ENCODE measurements around the gene CD69.

The CD69 gene

DNA sequence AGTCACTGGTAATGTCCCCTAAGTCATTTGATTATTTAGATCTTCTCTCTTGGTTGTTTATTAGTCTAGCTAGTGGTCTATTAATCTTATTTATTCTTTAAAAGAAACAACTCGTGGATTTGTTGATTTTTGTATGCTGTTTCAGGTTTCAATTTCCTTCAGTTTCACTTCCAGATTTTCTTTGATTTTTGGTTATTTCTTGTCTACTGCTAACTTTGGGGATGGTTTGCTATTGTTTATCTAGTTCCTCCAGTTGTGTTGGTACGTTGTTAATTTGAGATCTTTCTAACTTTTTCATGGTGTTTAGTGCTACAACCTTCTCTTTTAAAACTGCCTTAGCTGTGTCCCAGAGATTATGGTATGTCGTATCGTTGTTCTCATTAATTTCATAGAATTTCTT is 18.5 kb upstream of the CD69 start:
- DNase-seq, result no peak

DNA sequence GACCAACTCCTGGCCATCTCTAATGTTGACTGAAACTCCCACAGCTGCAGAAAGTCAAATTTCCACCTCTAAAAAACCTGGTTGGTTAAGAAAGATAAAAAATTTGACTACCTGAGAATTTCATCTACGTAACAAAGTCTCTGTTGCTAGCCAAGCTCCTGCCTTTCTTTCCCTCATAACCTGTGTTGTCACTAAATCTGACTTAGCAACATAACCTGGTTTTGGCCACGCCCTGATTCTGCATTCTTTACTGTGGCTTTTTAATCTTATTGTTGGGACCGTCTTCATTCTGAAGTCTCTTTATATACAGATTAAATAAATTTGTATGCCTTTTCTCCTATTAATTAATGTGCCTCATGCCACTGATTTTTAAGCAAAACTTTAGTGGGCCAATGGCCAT is 16.1 kb upstream of the CD69 start:
- peak in 1 of 2 donors; percentile 29 for DNase-seq

DNA sequence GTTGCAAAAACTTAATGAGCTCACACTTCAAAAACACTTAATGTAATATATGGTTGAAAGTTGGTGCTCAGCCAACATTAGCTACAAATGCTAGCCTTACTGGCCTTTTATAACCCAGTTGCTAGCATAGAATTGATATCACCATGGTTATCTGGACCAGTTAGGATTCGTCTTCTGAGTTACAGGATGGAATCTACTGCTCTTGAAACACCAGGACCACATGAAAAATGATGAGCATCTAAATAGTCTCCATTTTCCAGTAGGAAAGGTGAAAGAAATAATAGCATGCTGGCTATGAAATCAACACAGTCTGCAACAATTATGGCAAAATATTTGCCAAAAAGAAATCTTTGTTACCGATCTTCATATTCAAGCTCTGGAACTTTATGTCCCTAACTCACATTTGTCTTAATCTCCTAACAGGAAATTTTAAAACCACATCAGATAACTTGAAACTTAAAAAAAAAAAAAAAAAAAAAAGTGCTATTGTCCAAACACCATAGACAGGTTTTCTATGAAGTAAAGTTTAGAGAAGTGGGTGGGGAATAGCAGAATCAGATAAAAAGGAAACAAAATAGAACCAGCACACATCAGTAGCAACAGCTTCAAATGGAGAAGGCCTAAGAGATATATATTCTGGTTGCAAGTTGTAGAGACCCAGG is 12.6 kb upstream of the CD69 start:
- DNase-seq, result peak in 1 of 2 donors; percentile 45

DNA sequence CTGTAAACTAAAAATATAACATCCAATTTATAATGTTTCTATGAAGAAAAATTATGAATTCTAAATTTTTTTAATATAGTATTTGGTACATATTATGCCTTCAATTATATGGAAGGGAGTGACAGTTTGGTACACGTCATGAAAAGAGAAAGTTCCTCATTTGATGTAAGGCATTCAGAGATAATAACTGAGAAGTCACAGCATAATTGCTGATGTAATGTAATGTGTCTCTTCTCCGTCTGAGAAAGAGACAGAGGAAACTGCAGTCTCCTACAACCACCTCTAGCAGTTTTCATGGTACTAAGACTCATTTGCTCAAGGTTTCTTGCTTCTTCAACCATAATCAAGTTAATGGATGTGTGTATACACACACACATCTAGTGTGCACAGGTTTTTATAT is 2.3 kb upstream of the CD69 start:
- peak in 1 of 2 donors; percentile 58 for DNase-seq

DNA sequence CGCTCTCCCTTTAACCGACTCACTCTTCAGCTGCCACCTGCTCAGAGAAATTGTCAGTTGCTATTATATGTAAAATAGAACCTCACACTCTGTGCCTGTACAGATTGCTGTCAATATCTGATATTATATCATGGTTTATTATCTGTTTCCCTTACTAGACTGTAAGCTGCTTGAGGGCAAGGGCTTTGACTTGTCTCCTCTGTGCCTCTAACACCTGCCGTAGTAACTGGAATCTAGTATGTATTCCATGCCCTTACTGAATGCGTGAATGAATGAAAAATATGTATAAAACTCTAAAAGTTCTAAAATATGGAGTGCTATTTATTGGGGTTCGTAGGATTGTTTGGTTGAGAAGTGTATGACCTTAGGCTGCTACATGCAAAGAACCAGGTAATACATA is 1.7 kb upstream of the CD69 start:
- DNase-seq, result no peak

DNA sequence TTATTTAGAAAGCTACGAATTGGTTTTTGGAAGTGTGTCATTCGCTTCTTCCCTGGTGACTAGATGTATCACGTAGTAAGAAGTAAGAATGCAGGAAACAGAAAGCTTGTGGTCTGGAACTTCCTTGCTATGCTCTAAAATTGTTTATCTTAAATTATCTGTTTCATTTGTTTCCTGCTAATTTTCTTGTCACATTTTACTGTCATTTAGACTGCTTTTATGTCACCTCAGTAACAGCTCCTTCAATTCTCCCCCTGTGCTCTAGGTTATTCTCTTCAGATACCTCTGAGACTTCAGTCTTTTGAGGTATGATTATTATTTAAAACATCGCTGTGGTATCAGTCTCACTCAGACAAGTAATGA is 699 bp upstream of the CD69 start:
- DNase-seq, result peak; percentile 26 to 81

DNA sequence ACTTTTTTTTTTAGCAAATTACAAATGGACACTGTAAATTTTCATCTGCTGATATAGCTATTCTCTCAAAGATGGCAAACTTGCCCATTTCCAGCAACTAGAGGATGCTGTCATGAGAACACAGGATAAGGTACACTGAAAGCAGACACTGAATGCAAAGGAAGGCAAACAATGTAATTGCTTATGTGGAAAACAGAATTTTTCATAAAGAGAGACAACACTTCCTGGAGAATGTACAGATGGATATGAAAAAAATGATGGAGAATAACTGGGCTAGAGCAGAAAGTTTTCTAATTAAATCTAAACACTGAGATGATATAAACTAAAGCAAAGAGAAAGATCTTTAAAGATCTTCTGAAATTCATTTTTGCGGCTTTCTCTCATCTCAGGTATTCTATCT is 581 bp downstream of the CD69 start:
- peak in 1 of 2 donors; percentile 61 for DNase-seq

DNA sequence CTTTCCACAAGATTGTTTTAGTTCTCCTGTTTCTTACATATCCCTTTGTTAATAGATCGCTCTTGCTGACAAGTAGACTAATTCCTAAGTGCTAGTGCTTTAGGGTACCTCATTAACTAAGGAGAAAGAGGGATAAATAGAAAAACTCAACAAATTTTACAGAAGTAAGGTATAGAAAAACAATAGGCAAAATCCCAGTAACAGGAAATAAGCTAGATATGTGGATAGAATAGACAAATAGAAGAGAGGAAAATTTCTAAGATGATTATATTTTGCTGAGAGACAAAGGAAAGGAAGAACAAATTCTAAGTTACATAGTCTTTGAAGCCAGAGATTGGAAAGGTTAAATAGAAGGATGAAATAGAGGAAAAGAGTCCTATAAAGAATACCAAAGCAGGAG is 1.0 kb downstream of the CD69 start:
- DNase-seq, result no peak

DNA sequence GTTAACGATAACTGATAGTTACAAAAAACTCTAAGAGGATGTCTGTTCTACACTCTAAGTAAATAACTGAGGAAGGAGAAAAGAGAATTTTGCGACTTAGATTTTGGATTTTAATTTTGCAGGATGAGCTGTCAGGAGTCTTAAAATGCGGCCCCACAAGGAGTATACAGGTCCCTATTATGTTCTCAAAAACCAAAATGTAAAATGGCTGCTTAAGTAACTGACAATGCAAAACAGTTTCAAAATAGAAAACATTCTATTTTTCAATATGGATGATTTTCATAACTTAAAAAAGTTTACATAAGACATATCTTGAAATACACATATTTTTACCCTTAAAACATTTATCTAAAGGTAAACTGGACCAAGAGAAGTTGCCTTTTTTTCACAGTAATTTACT is 2.6 kb downstream of the CD69 start:
- DNase-seq, result peak in 1 of 2 donors; percentile 56

DNA sequence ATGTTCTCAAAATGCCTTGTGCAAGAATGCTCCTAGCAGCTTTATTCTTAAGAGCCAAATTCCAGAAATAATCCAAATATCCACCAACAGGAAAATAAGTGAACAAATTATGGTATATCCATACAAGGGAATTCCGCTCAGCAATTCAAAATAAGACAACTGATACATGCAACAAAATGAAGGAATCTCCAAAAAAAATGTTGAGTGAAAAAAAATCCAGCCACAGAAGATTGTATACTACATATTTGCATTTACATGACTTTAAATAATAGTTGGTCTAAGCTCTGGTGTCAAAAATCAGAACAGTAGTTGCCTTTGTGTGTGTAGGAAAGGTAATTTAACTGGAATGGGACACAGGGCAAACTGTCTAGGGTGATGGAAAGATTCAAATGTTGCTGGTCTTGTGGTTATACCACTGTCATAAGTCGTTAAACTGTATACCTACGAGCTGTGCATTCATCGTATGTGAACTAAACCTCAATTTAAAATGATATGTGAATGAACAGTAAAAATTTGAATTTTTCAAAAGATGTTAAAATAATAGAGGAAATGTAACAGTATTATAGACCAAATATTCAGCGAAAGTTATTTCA is 3.2 kb downstream of the CD69 start:
- DNase-seq, result peak in 1 of 2 donors; percentile 68

DNA sequence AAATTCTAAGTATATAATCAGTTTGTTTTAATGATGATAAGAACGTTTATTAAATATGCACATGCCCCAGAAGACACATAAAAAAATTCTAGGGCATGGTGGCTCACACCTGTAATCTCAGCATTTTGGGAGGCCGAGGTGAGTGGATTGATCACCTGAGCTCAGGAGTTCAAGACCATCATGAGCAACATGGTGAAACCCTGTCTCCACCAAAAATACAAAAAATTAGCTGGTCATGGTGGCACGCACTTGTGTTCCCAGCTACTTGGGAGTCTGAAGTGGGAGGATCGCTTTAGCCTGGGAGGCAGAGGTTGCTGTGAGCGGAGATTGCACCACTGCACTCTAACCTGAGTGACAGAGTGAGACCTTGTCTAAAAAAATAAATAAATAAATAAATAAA is 4.0 kb downstream of the CD69 start:
- peak; percentile 33 to 55 for DNase-seq

DNA sequence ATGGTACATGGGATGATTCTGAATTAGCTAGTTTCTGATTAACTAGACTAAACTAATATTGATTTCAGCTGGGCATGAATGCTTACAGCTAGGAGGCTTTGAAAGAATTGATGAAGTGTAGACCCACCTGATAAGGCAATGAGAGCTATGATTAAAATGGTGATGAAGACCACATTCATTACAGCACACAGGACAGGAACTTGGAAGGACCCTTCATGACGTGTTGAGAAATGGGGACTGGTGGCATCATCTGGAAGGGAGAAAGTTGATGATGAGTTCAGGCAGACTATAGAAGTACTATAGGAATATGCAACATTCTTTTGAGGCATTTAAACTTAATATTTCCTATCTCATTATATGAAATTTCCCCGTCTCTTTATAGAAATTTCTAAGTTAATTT is 4.5 kb downstream of the CD69 start:
- DNase-seq, result no peak

DNA sequence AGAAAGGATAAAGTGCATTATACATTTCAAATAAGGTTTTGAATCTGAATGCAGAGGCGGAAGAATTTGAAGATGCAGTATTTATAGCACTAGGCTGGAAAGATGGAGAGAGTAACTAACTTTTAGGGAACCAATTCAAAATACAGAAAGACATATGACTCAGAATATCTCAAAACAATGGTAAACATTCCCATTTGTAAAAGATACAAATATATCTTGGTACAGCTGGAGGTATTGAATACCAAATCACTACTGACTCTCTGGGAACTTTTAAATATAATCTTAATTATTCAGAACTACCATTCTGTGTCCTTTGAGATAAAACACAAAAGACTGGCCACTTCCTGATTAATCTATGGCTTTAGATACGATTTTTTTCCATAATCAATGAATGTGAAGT is 5.1 kb downstream of the CD69 start:
- no peak for DNase-seq

DNA sequence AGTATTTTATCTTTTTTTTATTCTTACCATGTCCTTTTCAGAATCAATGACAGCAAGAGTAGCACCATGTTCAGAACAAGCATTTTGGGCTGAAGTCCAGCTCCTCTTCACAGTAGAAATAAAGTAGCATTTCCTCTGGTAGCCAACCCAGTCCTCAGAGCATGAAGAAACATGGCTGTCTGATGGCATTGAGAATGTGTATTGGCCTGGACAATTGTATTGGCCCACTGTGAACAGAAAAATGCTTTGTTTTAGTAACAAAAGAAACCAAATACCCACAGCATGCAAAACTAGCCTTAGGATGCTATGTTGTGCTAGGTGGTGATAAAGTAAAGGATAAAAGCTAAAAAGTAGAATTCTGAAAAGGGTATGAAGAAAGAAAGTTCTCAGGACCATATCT is 5.7 kb downstream of the CD69 start:
- peak in 1 of 2 donors; percentile 54 for DNase-seq

DNA sequence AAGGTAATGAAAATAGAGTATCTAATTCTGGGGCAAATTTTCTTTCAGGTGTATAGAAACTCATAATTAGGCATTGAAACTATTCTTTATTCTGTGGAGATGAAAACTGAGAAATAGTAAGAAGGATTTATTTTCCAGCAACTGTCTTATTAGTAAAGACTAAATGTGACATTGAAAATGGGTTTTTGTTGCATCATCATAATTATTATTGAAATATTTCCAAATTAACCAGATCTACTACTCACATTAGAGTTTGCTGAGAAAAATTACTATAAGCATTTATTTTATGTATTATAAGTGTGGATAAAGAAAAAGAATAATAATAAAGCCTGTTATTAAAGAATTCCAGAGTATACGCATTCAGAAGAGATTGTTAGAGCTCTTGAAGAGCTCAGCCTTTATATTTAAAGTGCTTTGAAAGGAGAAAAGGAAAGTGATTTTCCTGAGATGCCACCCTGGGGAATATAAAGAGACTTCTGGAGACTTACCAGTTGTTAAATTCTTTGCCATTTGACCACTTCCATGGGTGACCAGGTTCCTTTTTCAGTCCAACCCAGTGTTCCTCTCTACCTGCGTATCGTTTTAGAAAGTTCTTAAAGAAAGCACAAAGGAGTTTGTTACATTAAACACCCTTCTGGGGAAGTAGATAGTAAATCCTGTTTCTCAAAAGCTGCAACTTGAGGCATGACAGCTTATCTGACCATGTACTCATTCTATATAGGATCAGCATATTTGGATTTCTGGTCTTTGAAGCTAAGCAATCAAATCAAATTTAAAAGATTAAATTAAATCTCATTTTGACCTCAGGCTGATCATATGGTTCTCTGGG is 6.4 kb downstream of the CD69 start:
- no peak for DNase-seq

DNA sequence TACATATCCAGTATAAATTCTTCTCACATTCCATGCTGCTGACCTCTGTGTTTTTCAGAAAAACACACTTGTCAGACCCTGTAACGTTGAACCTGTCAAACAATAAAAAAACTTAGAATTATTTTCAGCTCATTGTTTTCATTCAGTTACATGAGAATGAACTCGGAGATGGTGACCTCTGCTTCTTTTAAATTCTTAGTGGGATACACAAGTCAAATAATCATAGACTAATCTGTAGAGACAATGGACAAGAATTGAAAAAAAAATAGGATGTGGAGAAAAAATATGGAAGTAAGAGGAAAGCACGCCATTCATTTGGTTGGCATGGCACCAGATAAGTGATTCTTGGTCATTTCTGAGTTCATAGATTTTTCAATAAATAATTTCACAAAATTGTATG is 7.2 kb downstream of the CD69 start:
- DNase-seq, result no peak

DNA sequence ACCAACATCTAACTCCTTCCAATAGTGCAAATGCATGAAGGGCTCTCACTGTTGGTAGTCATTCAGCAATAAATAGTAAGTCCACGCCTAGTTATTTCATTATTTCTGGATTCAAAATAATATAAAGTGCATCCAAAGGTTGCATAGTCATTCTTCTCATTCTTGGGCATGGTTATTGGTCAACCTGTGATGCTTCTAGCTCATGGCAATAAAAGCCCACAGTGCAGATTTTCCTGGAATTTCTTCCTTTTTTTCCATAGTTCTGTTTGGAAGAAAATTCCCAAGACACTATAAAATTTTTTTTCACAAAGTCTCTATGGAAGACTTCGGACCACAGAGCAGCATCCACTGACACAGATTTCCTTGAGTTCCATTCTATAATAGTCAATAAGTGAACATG is 7.6 kb downstream of the CD69 start:
- DNase-seq, result no peak

DNA sequence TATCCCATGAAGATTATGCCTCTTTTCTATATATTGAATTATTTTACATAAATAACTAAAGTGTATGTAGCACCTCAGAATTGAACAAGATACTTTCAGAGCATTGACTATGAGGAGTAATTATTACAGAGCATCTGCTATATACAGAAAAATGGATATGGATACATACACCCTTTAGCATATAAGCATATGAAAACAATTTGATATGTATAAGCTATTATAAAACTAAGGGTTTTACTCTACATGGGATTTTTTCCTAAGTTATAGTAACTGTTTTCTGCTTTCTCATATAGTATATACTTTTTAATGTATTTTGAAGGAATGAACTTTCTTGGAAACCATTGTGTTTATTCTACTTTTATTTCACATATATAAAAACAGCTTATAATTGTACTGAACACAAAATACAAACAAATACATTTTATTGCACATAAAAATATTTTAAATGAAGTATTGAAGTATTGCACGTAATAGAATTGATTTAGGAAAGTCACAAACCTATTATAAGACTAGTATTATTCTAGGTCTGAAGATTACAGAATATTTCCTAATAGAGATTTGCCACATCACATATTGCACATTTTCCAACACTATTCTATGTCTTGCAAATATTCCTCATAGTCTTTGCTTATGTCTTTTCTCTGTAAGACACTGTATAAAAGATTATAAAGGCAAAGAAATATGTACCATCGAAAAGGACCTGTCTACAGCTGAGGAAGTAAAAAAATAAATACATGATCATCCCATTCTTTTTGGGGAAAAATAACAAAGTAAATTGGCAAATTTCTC is 8.4 kb downstream of the CD69 start:
- DNase-seq, result no peak

DNA sequence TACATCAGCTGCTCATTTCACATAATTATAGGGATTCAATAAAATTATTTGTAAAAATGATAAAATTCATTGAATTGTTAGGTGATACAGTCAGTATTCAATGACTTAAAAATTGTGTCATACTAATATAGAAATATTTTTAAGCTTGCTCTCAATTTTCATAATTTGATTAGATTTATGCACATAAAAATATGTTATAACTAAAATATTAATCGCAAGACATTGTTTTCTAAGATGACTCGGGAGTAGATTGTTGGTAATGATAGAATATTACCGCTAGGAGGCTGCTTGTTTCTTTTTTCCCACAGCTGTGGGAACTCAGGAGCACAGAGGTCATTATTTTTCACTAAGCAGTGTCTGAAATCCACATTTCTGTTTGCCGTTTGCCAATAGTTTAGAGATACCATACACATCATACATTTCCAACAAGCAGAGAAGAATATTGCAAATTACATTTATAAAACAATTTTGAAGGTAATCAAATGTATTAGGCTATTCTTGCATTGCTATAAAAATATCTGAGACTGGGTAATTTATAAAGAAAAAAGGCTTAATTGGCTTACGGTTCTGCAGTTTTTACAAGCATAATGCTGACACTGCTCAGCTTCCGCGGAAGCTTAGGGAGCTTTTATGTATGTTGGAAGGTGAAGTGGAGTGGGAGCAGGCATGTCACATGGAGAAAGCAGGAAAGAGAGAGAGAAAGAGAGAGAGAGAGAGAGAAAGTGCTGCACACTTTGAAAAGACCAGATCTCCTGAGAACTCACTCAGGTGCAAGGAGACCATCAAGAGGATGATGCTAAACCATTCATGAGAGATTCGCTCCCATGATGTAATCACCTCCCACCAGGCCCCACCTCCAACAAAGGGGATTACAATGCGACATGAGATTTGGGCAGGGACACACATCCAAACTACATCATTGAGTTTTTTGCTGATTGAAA is 9.2 kb downstream of the CD69 start:
- DNase-seq, result peak; percentile 84 to 85

DNA sequence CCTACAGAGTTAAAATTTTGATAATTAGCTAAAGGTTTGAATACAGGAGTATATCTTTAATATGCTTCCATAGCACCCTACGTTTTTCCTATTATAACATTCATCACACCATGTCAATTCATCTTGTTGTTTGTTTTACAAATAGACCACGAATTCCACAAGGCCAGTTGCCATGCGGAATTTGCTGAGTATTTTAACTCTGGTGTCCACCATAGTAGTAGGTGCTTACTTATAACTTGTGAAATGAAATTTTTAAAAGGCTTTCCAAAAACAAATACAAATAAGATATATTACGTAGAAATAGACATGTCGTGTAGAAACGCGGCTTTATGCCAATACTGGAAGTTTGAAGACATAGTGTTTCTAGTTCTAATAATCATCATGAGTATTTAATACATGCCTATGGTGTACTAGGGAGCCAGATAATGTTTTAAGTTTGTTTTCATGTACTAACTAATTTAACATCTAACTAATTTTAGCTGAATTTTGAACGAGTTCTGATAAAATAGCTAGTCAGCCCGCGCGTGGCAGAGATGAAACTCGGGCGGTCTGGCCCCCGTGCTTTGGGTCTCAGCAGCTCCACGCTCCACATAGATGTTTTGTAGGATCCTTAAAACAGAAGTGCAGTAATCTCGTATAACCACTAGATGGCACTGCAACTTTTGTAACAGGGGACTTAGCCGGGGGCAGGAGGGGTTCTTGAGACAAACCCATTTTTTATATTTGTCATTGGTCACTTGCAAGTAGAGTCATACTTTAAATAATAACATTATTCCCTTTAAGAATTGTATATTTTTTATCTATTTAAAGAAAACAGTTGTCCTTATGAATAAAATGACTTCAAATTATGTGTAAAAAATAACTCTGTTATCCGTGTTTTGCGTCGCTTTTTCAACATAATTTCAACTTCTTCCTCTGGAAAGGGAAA is 10.2 kb downstream of the CD69 start:
- peak; percentile 76 to 89 for DNase-seq

DNA sequence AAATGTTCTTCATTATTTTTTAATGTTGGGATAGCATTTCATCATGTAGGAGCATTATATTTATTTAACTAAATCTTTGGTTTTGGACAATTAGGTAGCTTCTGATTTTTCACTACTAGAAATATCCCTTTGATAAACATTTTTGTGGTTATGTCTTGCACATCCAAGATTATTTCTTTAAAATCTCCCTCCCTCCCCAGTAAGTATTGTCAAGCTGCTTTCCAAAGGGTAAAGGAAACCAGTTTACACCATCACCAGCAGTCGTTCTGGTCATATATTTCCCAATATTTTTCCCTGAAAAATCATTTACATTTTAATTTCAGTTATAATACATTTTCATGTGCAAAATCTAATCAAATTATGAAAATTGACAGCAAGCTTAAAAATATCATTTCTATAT is 11.1 kb downstream of the CD69 start:
- no peak for DNase-seq

Data from CD4-positive, alpha-beta T cell treated with Interleukin-1 beta for 1 hour (primary cell).